Adrenal gland (tissue), 12 donors: ENCODE results near the gene TMEM114. TPM values are rescaled to one million over a fixed set of nuclear protein-coding genes. Genes with fewer than 3 reads are reported as not detected.

Source experiments
- DNase-seq, 7 donors: peaks; one replicate each; pipeline ENCODE4 v3.0.0-alpha.2; 2019 to 2020
- H3K27ac ChIP-seq, 5 donors: fragments of 200-600 bp; sonication (generic) in 4 of 5; 1 replicate in 3 of 5; 2 replicates in 2 of 5; pipeline versions ENCODE4 v1.5.1 to v1.8.0; 2016 to 2020; ENCODE audit warnings: mild to moderate bottlenecking in 1 of 5
- H3K27me3 ChIP-seq: fragments of 200-600 bp; 2 replicates; pipeline ENCODE4 v1.8.0; 2021
- H3K36me3 ChIP-seq, 2 donors: fragments of 200-600 bp; replicated peaks in 1 of 2; 1 replicate in 1 of 2; 2 replicates in 1 of 2; pipeline versions ENCODE4 v1.5.1 to v1.8.0; 2018 to 2022
- H3K4me1 ChIP-seq, 2 donors: fragments of 200-600 bp; replicated peaks in 1 of 2; 1 replicate in 1 of 2; 2 replicates in 1 of 2; pipeline versions ENCODE4 v1.5.1 to v1.8.0; 2018 to 2021
- H3K4me3 ChIP-seq, 4 donors: fragments of 200-600 bp; sonication (generic) in 3 of 4; one replicate each; pipeline ENCODE4 v1.5.1; 2016 to 2018
- H3K9me3 ChIP-seq, 3 donors: fragments of 200-600 bp; sonication (generic) in 1 of 3; replicated peaks in 1 of 3; 1 replicate in 2 of 3; 2 replicates in 1 of 3; pipeline versions ENCODE4 v1.5.1 to v1.8.0; 2016 to 2021
- POLR2A ChIP-seq, 2 donors: fragments of 450-650 bp; IDR thresholded peaks; one replicate each; pipeline ENCODE4 v1.6.1; 2017; ENCODE audit warnings: antibody characterized with exemption in 2 of 2, mild to moderate bottlenecking in 2 of 2, moderate library complexity in 1 of 2
- WGBS, 4 donors: extraction: QIAGEN DNeasy Blood & Tissue Kit in 2 of 4; methylation state at CpG; one replicate each; pipeline versions ENCODE4 v1.1.5 to v1.1.7; 2013 to 2017; 5-methylcytosine and 5-hydroxymethylcytosine counted together
- intact Hi-C, 2 donors: fragments of 100-400 bp; cut with DNase I; formaldehyde crosslinking; loops; one replicate each; pipeline versions ENCODE4 v1.14.1 to v1.15.0; 2022 to 2023
- polyA plus RNA-seq, 3 donors: library from polyadenylated mRNA; stranded (reverse); fragments of 200-250 nt in 2 of 3; fragments of 350-450 nt in 1 of 3; fragmentation: Illumina TruSeq in 1 of 3; extraction: RNeasy Lipid Tissue Mini Kit (QIAGEN cat#74804) in 1 of 3; gene quantifications; one replicate each; pipeline ENCODE4 v1.2.3, GENCODE V29; 2013 to 2014
- total RNA-seq, 9 donors: library from RNA; depleted of rRNA in 4 of 9; stranded (reverse); fragments of >200 nt in 4 of 9; fragments of 120-200 nt in 1 of 9; fragmentation: NEBNext Ultra II Directional in 1 of 9; extraction: Animal tissue kit (Norgen Biotek cat#: 25700) in 1 of 9; gene quantifications; one replicate each; pipeline versions ENCODE4 v1.1.0 to v1.2.4, GENCODE V29; 2013 to 2023
- TF ChIP-seq, protein P1 (sequence below), 6 experiments: fragments of 450-650 bp in 4 of 6; fragments of 200-600 bp in 2 of 6; sonication (generic) in 1 of 6; IDR thresholded peaks; 1 replicate in 5 of 6; 2 replicates in 1 of 6; pipeline versions ENCODE4 v1.5.1 to v1.8.0; 2016 to 2021; ENCODE audit warnings: antibody characterized with exemption in 6 of 6, mild to moderate bottlenecking in 2 of 6, moderate library complexity in 1 of 6
- donor health status: healthy with polysubstance abuse.
- donor health status: Bipolar disorder and iron deficiency.
- donor health status: DM: yes; HTN: yes; CAD: no.
- donor health status: DM: no; HTN: no; CAD: no.
- donor health status: DM: no; HTN: no; CAD: no.
- donor health status: DM: yes; HTN: yes; CAD: no.

The TMEM114 gene
- total and polyA plus RNA-seq, 12 donors = 0.24 to 1.1 TPM; not detected in 10

DNA sequence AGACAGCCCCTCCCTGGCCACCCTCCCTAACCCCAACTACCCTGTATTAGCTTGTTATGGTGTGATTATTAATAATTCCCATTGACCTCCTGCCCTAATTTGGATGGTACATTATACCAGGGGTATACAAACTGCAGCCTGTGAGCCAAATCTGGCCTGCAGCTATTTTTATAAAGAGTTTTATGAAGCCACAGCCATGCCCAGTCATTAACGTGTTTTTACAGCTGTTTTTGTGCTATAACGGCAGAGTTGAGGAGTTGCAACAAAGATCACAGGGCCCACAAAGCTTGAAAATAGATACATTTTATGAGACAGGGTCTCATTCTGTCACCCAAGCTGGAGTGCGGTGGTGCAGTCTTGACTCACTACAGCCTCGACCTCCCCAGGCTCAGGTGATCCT is 37.1 kb upstream of the TMEM114 start:
- H3K27ac ChIP-seq = peak overlapping the region in 1 of 5 donors; percentile 37
- no peak for DNase-seq
- H3K4me3 ChIP-seq = no peak overlapping the region
- intact Hi-C loops = no loop called here
- 62 to 85% (median 73%) methylated on average over 4 of the region's 4 CpGs for WGBS, 4 donors
- H3K9me3 ChIP-seq = no peaks in the 10 kb centered on the region
- H3K36me3 ChIP-seq = peaks cover 0 to 64% of the 10 kb centered on the region in 2 donors
- H3K27me3 ChIP-seq = no peaks in the 10 kb centered on the region
- TF ChIP-seq, protein P1, sequence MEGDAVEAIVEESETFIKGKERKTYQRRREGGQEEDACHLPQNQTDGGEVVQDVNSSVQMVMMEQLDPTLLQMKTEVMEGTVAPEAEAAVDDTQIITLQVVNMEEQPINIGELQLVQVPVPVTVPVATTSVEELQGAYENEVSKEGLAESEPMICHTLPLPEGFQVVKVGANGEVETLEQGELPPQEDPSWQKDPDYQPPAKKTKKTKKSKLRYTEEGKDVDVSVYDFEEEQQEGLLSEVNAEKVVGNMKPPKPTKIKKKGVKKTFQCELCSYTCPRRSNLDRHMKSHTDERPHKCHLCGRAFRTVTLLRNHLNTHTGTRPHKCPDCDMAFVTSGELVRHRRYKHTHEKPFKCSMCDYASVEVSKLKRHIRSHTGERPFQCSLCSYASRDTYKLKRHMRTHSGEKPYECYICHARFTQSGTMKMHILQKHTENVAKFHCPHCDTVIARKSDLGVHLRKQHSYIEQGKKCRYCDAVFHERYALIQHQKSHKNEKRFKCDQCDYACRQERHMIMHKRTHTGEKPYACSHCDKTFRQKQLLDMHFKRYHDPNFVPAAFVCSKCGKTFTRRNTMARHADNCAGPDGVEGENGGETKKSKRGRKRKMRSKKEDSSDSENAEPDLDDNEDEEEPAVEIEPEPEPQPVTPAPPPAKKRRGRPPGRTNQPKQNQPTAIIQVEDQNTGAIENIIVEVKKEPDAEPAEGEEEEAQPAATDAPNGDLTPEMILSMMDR (IDR thresholded peaks at IDR 0.05) = no peak
- TF ChIP-seq POLR2A (IDR thresholded peaks at IDR 0.05) = no peak
- peaks cover 6 to 34% of the 10 kb centered on the region in 2 donors for H3K4me1 ChIP-seq

DNA sequence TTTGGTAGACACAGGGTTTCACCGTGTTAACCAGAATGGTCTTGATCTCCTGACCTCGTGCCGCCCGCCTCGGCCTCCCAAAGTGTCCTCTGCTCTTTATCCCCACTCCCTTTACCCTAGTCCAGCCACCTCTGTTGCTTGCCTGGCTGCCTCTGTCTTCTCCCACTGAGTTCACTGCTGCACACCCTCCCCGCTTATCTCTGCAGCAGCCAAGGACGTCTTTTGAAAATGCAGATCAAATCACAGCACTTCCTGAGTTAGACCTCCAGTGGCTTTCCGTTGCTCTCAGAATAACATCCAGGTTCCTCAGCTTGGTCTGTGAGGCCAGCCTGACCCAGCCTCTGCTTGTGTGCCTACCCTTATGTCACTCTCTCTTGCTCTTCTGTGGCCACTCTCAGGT is 36.6 kb upstream of the TMEM114 start:
- Histone ChIP-seq H3K36me3 (peaks cover 0 to 59% of the 10 kb centered on the region in 2 donors), H3K9me3 (no peaks in the 10 kb centered on the region), H3K27ac (peak overlapping the region in 1 of 5 donors; percentile 37), H3K27me3 (no peaks in the 10 kb centered on the region), H3K4me3 (no peak overlapping the region), H3K4me1 (peaks cover 10 to 38% of the 10 kb centered on the region in 2 donors)
- intact Hi-C loops = no loop called here
- WGBS, 4 donors = 53 to 59% (median 57%) methylated on average over 8 of the region's 8 CpGs
- peak in 1 of 2 donors; percentile 37 for TF ChIP-seq POLR2A (IDR thresholded peaks at IDR 0.05)
- TF ChIP-seq, protein P1 (IDR thresholded peaks at IDR 0.05) = no peak
- peak in 5 of 7 donors; percentile 33 to 57 (median 45) for DNase-seq

DNA sequence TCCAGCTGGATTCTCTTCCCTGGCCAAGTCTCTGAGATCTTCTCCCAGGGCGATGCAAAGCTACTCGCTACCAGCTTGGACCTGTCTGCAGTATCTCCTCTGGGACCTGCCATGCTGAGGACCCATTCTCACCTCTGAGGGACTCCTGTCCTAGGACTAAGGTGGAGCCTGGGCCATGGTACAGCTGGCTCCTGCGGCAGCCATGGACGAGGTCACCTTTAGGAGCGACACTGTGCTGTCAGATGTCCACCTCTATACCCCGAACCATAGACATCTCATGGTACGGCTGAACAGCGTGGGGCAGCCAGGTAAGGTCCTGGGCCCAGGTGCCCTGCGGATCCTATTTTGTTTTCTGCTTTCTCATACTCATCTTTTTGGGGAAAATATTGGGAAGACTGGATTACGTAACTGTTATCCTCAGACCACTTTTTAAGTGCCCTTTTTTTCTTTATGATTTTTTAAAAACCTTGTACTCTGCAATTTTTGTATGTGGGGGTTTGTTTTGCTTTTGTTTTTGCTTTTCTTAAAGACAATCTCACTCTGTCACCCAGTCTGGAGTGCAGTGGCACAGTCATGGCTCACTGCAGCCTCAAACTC is 35.3 kb upstream of the TMEM114 start:
- H3K36me3 ChIP-seq = peaks cover 0 to 52% of the 10 kb centered on the region in 2 donors
- H3K9me3 ChIP-seq = no peaks in the 10 kb centered on the region
- TF ChIP-seq, protein P1 (IDR thresholded peaks at IDR 0.05) = no peak
- TF ChIP-seq POLR2A (IDR thresholded peaks at IDR 0.05) = no peak
- intact Hi-C loops = no loop called here
- peaks cover 10 to 38% of the 10 kb centered on the region in 2 donors for H3K4me1 ChIP-seq
- WGBS, 4 donors = 91 to 97% (median 94%) methylated on average over 10 of the region's 10 CpGs
- no peak overlapping the region for H3K4me3 ChIP-seq
- DNase-seq = no peak
- H3K27me3 ChIP-seq = no peaks in the 10 kb centered on the region
- H3K27ac ChIP-seq = no peak overlapping the region

DNA sequence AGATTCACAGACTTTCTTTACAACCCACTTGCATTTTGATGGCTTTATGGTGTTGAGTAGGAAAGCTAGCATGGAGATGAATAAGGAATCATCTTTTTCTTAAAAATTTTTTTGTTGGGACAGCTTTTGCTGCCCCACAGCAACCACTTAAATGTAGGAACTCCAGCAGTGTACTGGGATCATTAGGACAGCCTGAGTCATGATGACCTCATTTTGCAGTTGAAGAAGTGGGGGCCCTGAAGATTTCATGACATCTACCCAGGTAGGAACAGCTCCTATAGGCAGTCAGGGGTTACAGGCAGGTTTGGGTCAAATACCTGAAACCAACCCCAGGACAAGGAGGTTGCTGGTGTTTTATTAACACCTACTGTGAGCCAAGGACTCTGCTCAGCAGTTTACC is 33.3 kb upstream of the TMEM114 start:
- Histone ChIP-seq H3K9me3 (no peaks in the 10 kb centered on the region), H3K4me3 (no peak overlapping the region), H3K36me3 (peaks cover 0 to 32% of the 10 kb centered on the region in 2 donors), H3K27ac (no peak overlapping the region), H3K27me3 (no peaks in the 10 kb centered on the region), H3K4me1 (peaks cover 10 to 38% of the 10 kb centered on the region in 2 donors)
- intact Hi-C loops = no loop called here
- no peak for DNase-seq
- TF ChIP-seq, protein P1 (IDR thresholded peaks at IDR 0.05) = no peak
- no peak for TF ChIP-seq POLR2A (IDR thresholded peaks at IDR 0.05)
